ENCODE results near the gene PPP1R26. TPM values are rescaled to one million over a fixed set of nuclear protein-coding genes. Genes with fewer than 3 reads are reported as not detected.
A peak's percentile ranks its signal among the peaks of the same experiment; 100 is the strongest.

Gene PPP1R26
- total and polyA plus RNA-seq, 9 of the 15 experiments (the other 6 are each of a cell fraction or from before 2014, with no cell fraction given) = 0.77 to 26.8 (median 9.3) TPM

DNA sequence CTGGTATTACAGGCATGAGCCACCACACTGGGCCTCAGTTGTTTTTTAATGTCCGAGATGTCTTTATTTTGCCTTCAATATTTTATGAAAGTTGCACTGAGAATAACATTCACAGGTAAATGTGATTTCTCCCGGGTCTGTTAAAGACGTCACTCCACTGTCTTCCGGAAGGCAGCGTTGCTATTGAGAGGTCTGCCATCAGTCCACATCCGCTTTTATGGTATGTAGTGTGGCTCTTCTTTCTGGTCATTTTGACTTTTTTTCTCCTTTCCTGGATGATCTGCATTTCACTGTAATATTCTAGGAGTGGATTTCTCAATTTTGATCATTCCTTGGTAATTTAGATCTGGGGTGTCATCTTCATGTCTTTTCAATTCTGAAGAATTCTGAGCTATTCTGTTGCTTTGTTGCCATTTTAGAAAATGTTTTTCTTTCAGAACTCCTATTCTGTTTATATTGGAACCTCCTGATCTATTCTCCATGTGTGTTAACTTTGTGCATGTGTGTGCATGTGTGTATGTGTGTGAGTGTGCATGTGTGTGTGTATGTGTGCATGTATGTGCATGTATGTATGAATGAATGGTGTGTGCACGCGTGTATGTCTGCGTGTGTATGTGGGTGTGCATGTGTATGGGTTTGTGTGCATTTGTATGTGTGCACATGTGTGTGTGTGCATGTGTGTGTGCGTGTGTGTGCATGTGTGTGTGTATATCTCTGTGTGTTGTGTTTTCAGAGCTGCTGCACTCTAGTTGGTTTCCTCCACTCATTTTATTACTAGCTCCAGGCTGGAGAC, 39.8 kb downstream of the PPP1R26 start (continued):
- TF ChIP-seq, protein P1, sequence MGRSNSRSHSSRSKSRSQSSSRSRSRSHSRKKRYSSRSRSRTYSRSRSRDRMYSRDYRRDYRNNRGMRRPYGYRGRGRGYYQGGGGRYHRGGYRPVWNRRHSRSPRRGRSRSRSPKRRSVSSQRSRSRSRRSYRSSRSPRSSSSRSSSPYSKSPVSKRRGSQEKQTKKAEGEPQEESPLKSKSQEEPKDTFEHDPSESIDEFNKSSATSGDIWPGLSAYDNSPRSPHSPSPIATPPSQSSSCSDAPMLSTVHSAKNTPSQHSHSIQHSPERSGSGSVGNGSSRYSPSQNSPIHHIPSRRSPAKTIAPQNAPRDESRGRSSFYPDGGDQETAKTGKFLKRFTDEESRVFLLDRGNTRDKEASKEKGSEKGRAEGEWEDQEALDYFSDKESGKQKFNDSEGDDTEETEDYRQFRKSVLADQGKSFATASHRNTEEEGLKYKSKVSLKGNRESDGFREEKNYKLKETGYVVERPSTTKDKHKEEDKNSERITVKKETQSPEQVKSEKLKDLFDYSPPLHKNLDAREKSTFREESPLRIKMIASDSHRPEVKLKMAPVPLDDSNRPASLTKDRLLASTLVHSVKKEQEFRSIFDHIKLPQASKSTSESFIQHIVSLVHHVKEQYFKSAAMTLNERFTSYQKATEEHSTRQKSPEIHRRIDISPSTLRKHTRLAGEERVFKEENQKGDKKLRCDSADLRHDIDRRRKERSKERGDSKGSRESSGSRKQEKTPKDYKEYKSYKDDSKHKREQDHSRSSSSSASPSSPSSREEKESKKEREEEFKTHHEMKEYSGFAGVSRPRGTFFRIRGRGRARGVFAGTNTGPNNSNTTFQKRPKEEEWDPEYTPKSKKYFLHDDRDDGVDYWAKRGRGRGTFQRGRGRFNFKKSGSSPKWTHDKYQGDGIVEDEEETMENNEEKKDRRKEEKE (IDR thresholded peaks at IDR 0.05; ENCODE audit: borderline replicate concordance in 1 of 2, control insufficient read depth in 1 of 2, low read depth in 2 of 2, low read length in 1 of 2) = no peak
- TF ChIP-seq ZNF184 (CRISPR knock-in tag; IDR thresholded peaks at IDR 0.05) (no peak), BMI1 (IDR thresholded peaks at IDR 0.05; ENCODE audit: low read length) (no peak), RB1 (IDR thresholded peaks at IDR 0.05; ENCODE audit: low read depth) (no peak), RBM25 (IDR thresholded peaks at IDR 0.05; ENCODE audit: low read depth, low read length, severe bottlenecking) (no peak), RCOR1 (IDR thresholded peaks at IDR 0.05; ENCODE audit: borderline replicate concordance in 1 of 2, low read depth in 2 of 2, low read length in 2 of 2) (no peak), CSDE1 (IDR thresholded peaks at IDR 0.05) (no peak), CBX3 (IDR thresholded peaks at IDR 0.05; ENCODE audit: borderline replicate concordance in 1 of 2, low read length in 2 of 2) (peak in 1 of 2 experiments; percentile 54; a peak in 1 of 3 replicates), ZNF764 (CRISPR knock-in tag; IDR thresholded peaks at IDR 0.05; ENCODE audit: low read depth) (no peak)
- TF ChIP-seq, protein P2, sequence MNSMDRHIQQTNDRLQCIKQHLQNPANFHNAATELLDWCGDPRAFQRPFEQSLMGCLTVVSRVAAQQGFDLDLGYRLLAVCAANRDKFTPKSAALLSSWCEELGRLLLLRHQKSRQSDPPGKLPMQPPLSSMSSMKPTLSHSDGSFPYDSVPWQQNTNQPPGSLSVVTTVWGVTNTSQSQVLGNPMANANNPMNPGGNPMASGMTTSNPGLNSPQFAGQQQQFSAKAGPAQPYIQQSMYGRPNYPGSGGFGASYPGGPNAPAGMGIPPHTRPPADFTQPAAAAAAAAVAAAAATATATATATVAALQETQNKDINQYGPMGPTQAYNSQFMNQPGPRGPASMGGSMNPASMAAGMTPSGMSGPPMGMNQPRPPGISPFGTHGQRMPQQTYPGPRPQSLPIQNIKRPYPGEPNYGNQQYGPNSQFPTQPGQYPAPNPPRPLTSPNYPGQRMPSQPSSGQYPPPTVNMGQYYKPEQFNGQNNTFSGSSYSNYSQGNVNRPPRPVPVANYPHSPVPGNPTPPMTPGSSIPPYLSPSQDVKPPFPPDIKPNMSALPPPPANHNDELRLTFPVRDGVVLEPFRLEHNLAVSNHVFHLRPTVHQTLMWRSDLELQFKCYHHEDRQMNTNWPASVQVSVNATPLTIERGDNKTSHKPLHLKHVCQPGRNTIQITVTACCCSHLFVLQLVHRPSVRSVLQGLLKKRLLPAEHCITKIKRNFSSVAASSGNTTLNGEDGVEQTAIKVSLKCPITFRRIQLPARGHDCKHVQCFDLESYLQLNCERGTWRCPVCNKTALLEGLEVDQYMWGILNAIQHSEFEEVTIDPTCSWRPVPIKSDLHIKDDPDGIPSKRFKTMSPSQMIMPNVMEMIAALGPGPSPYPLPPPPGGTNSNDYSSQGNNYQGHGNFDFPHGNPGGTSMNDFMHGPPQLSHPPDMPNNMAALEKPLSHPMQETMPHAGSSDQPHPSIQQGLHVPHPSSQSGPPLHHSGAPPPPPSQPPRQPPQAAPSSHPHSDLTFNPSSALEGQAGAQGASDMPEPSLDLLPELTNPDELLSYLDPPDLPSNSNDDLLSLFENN (IDR thresholded peaks at IDR 0.05; ENCODE audit: low read depth in 2 of 2, low read length in 2 of 2) = no peak
- TF ChIP-seq, protein P3, sequence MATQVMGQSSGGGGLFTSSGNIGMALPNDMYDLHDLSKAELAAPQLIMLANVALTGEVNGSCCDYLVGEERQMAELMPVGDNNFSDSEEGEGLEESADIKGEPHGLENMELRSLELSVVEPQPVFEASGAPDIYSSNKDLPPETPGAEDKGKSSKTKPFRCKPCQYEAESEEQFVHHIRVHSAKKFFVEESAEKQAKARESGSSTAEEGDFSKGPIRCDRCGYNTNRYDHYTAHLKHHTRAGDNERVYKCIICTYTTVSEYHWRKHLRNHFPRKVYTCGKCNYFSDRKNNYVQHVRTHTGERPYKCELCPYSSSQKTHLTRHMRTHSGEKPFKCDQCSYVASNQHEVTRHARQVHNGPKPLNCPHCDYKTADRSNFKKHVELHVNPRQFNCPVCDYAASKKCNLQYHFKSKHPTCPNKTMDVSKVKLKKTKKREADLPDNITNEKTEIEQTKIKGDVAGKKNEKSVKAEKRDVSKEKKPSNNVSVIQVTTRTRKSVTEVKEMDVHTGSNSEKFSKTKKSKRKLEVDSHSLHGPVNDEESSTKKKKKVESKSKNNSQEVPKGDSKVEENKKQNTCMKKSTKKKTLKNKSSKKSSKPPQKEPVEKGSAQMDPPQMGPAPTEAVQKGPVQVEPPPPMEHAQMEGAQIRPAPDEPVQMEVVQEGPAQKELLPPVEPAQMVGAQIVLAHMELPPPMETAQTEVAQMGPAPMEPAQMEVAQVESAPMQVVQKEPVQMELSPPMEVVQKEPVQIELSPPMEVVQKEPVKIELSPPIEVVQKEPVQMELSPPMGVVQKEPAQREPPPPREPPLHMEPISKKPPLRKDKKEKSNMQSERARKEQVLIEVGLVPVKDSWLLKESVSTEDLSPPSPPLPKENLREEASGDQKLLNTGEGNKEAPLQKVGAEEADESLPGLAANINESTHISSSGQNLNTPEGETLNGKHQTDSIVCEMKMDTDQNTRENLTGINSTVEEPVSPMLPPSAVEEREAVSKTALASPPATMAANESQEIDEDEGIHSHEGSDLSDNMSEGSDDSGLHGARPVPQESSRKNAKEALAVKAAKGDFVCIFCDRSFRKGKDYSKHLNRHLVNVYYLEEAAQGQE (IDR thresholded peaks at IDR 0.05; ENCODE audit: borderline replicate concordance) = no peak
- TF ChIP-seq, protein P3 (CRISPR knock-in tag; IDR thresholded peaks at IDR 0.05; ENCODE audit: low read depth) = no peak

All from K562 (cell line).